ENCODE data around the gene GFOD1. TPM values are rescaled to one million over a fixed set of nuclear protein-coding genes. Genes with fewer than 3 reads are reported as not detected.

GFOD1 gene
- total RNA-seq, 1 donor from 2014 or later = 2.0 TPM

DNA sequence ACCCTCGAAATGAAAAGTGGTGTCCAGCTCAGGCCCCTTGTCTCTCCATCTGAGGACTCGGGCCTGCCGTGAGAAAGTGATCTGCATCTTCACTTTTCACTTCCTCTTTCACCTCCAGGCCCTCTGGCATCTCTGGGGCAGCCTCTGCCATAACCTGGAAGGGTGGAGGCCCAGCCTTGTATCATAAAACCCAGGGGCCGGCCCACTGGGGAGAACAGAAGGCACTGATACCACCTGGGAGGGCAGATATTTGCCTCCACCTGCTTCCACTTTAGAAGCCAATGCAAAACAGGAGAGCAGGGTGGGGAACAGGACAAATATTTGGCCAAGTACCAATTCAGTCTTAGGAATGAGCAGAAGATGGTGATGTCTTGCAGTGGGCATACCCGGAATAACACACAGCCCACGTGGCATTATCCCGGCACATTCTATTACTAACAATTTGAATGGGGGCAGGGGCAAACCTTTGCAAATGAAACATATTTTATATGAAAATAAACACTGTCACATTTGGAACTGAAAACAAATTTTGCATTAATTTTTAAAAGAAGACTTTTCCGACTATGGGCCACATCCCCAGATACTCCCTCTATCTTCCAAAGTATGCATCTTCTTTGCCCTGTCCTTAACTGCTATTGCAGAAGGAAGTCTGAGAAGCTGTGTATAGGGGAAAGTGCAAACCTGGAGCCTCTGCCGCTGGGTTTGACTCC, 89.9 kb downstream of the GFOD1 start:
- H3K27me3 Mint-ChIP-seq (ENCODE audit: low read depth) = no peaks in the 10 kb centered on the region

GRCh38 chr6:13396241-13396792, 91.1 kb downstream of the GFOD1 start:
- Mint-ChIP-seq H3K4me3 (ENCODE audit: unreplicated experiment) (no peak overlapping the region), H3K27ac (ENCODE audit: unreplicated experiment) (no peak overlapping the region), H3K9me3 (ENCODE audit: low read depth) (no peaks in the 10 kb centered on the region), H3K36me3 (ENCODE audit: low read depth) (no peaks in the 10 kb centered on the region), H3K27me3 (ENCODE audit: low read depth) (no peaks in the 10 kb centered on the region), H3K4me1 (ENCODE audit: low read depth) (peaks cover 18% of the 10 kb centered on the region)
- TF ChIP-seq, protein P1, sequence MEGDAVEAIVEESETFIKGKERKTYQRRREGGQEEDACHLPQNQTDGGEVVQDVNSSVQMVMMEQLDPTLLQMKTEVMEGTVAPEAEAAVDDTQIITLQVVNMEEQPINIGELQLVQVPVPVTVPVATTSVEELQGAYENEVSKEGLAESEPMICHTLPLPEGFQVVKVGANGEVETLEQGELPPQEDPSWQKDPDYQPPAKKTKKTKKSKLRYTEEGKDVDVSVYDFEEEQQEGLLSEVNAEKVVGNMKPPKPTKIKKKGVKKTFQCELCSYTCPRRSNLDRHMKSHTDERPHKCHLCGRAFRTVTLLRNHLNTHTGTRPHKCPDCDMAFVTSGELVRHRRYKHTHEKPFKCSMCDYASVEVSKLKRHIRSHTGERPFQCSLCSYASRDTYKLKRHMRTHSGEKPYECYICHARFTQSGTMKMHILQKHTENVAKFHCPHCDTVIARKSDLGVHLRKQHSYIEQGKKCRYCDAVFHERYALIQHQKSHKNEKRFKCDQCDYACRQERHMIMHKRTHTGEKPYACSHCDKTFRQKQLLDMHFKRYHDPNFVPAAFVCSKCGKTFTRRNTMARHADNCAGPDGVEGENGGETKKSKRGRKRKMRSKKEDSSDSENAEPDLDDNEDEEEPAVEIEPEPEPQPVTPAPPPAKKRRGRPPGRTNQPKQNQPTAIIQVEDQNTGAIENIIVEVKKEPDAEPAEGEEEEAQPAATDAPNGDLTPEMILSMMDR (IDR thresholded peaks at IDR 0.05) = no peak
- no peak for DNase-seq (ENCODE audit: low spot score)

More for the DNA sequence above, 89.9 kb downstream of the GFOD1 start:
- H3K4me1 Mint-ChIP-seq (ENCODE audit: low read depth) = peaks cover 18% of the 10 kb centered on the region
- no peak for DNase-seq (ENCODE audit: low spot score)
- TF ChIP-seq, protein P1 (IDR thresholded peaks at IDR 0.05) = peak; percentile 59
- H3K36me3 Mint-ChIP-seq (ENCODE audit: low read depth) = no peaks in the 10 kb centered on the region
- H3K4me3 Mint-ChIP-seq (ENCODE audit: unreplicated experiment) = no peak overlapping the region
- H3K9me3 Mint-ChIP-seq (ENCODE audit: low read depth) = no peaks in the 10 kb centered on the region
- no peak overlapping the region for H3K27ac Mint-ChIP-seq (ENCODE audit: unreplicated experiment)

DNA sequence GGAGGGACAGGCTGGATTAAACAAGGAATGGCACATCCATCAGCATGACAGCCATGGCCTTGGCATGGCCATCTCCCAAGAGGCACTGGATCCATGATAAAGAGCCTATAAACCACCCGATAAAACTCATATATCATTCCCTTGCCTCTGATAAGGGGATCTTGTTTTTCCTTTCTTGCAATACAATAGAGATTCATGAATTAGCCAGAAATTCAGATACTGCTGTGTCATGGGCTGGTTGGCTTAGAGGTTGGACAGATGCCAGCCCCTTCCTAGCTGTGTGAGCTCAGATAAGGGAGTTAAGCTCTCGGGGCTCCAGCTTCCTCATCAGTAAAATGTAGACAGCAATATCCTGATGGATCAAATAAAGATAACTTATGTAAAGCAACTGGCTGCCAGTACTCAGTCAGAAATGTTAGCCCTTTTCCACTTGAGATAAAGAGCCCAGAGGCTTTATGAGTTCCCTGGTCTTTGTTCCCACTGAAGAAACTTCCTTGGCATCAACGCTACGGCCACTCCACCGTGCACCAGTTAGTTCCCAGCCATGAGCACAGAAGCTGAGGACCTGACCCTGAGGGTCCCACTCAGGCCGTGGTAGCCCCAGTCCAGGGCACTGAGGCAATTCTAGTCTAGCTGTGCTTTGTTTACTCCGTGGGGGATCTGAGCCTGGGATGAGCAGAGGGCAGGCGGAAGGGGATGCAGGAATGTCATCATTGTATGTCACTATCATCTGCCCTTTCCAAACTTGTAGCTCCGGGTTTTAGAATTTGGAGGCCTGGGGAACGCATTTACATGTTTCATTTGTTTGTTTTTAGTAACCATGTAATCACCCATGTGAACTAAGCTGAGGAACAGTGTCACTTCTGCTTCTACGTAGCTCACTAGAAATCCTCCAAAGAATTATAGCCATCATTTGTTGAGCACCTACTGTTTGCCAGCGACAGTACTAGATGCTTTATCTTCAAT, 91.8 kb downstream of the GFOD1 start:
- TF ChIP-seq, protein P1 (IDR thresholded peaks at IDR 0.05) = no peak
- no peaks in the 10 kb centered on the region for H3K36me3 Mint-ChIP-seq (ENCODE audit: low read depth)
- H3K27ac Mint-ChIP-seq (ENCODE audit: unreplicated experiment) = no peak overlapping the region
- no peak for DNase-seq (ENCODE audit: low spot score)
- no peaks in the 10 kb centered on the region for H3K9me3 Mint-ChIP-seq (ENCODE audit: low read depth)
- H3K27me3 Mint-ChIP-seq (ENCODE audit: low read depth) = no peaks in the 10 kb centered on the region
- no peak overlapping the region for H3K4me3 Mint-ChIP-seq (ENCODE audit: unreplicated experiment)
- peaks cover 18% of the 10 kb centered on the region for H3K4me1 Mint-ChIP-seq (ENCODE audit: low read depth)

DNA sequence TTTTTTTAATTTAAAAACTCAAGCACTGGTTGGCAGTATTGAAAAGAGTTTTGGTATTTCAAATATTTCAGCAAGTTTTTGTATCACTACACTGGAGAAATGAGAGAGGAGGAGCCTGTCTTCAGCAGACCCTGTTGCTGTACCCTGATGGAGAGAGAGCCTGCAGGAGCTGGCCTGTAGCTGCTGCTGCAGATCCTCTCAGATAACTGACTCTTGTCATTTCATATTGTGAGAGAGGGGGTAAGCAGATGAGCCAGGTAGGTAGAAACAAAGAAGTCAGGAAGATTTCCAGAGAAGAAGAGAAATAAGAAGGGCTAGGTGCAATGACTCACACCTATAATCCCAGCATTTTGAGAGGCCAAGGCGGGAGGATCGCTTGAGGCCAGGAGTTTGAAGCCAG, 94.9 kb downstream of the GFOD1 start:
- H3K4me1 Mint-ChIP-seq (ENCODE audit: low read depth) = peaks cover 13% of the 10 kb centered on the region
- H3K27ac Mint-ChIP-seq (ENCODE audit: unreplicated experiment) = no peak overlapping the region
- H3K9me3 Mint-ChIP-seq (ENCODE audit: low read depth) = peaks cover 10% of the 10 kb centered on the region
- TF ChIP-seq, protein P1 (IDR thresholded peaks at IDR 0.05) = no peak
- no peaks in the 10 kb centered on the region for H3K27me3 Mint-ChIP-seq (ENCODE audit: low read depth)
- no peak for DNase-seq (ENCODE audit: low spot score)
- no peak overlapping the region for H3K4me3 Mint-ChIP-seq (ENCODE audit: unreplicated experiment)
- no peaks in the 10 kb centered on the region for H3K36me3 Mint-ChIP-seq (ENCODE audit: low read depth)

DNA sequence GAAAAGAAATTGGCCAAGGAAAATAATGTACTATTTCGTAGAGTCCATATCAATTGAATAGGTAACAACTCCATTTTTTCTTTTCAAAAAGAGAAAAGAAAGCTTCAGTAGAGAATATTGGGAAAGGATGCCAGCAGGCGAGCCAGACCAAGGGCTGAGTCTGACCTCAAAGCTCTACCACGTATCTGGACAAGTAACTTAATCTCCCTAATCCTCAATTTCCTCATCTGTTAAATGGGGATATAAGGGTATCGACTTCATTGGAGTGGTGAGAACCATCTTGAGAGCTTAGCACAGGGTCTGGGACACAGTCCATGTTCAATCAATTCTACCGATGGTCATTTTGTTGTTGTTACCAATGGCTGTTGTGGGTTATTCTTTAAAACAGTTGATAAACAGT, 95.9 kb downstream of the GFOD1 start:
- no peaks in the 10 kb centered on the region for H3K36me3 Mint-ChIP-seq (ENCODE audit: low read depth)
- TF ChIP-seq, protein P1 (IDR thresholded peaks at IDR 0.05) = no peak
- H3K27me3 Mint-ChIP-seq (ENCODE audit: low read depth) = no peaks in the 10 kb centered on the region
- peaks cover 7% of the 10 kb centered on the region for H3K4me1 Mint-ChIP-seq (ENCODE audit: low read depth)
- DNase-seq (ENCODE audit: low spot score) = no peak
- H3K27ac Mint-ChIP-seq (ENCODE audit: unreplicated experiment) = no peak overlapping the region
- H3K9me3 Mint-ChIP-seq (ENCODE audit: low read depth) = peaks cover 10% of the 10 kb centered on the region
- H3K4me3 Mint-ChIP-seq (ENCODE audit: unreplicated experiment) = no peak overlapping the region

Data from chondrocyte (in vitro differentiated cells).